ENCODE data around the gene SND1. TPM values are rescaled to one million over a fixed set of nuclear protein-coding genes. Genes with fewer than 3 reads are reported as not detected.
"Not testable (repeated sequence)": the region's sequence is repeated elsewhere in the genome, so short reads cannot be mapped to it uniquely, and the experiment has no call there.

SND1 gene
- total RNA-seq, 2 donors from 2014 or later, result 131 to 135 TPM

DNA sequence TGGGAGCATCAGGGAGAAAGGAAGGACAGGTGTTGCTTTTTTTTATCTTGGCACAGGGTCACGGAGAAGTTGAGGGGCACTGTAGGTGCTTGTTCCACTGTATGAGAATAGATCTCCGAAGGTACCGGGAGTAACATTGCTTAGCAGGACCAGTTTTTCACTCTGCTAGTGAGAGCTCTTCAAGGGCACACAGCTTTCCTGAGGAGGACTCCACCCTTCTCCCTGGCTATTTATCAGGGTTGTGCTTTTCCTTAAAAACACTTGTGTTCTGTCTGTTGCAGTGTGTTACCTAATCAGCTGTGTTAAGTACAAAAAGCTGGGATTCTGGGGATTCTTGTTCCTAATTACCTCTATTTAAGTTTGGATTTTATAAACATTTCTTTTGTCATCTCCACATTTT is 160.5 kb downstream of the SND1 start:
- no peak for DNase-seq (ENCODE audit: low spot score)
- intact Hi-C loops (cut with DNase I), result no loop called here

DNA sequence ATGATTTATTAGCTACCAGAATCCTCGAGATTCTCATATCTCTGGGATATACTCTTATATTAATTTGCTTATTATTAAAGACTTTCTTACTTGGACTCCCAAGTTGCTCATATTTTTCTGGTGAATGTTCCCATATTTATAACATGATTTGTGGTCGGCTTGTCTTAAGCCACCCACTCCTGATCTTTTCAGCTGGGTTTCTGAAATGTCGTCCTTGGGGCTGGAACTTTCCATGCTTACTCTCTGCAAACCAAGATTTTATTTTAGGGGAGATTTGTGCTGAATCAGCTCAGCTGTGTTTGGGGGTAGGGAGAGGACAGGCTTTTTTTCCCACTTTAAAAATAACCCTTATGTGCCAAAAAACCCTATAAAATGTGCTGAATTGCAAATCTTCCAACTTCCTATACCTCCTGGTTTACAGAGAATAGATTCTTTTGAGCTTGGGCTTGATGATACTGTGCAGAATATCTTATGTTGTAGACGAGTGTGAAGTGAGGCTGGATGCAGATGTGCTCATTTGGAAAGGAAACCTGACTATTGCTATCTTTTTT is 162.1 kb downstream of the SND1 start:
- DNase-seq (ENCODE audit: low spot score), result no peak
- intact Hi-C loops (cut with DNase I), result no loop called here

DNA sequence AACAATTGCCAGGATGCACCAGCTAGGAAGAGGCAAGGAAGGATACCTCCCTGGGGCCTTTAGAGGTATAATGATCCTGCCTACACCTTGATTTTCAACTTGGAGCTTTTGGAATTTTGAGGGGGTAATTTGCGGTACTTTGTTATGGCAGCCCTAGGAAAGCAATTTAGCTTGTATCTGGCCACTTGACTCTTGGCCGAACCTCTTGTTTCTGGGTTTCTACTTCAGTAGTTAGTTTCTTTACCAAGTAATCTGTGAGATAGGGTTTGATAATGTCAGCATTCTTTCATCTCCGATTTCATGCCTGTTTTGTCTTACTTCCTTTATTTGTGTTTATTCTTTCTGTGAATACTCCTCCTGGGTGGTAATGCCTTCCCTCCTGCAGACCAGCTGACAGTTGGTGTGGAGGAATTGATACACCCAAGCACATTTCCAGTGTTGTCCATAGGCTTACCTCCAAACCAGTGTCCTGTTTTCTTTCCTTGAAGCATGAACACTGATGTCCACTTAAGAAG is 163.7 kb downstream of the SND1 start:
- intact Hi-C loops (cut with DNase I), result no loop called here
- no peak for DNase-seq (ENCODE audit: low spot score)

DNA sequence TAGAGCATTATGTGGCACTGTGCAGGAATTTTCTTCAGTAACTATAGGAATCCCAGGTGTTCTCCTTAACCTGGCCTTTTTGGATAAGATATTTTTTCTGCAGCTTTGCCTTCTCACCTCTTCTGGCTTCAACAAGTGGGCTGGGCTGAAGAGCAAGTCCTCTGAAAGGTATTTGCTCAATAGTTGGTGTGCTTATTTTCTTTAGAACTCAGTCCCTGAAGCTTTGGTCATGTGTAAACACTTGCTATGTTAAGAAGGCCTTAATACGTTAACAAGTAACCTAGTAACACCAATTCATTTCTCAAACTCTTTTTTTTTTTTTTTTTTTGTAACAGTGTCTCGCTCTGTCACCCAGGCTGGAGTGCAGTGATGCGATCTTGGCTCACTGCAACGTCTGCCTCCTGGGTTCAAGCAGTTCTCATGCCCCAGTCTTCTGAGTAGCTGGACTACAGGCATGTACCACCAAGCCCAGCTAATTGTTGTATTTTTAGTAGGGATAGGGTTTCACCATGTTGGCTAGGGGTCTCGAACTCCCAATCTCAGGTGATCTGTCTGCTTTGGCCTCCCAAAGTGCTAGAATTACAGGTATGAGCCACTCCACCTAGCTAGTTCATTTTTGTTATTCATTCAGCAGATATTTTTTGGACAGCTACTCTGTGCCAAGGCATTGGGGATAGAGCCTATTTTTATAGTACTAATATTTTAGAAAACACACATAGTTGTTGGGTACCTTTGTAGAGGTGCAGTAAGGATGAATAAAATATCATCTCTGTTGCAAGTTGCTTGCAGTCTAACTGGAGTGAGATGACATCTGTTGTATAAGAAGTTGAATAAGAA is 164.6 kb downstream of the SND1 start:
- intact Hi-C loops (cut with DNase I), result no loop called here
- no peak for DNase-seq (ENCODE audit: low spot score)

DNA sequence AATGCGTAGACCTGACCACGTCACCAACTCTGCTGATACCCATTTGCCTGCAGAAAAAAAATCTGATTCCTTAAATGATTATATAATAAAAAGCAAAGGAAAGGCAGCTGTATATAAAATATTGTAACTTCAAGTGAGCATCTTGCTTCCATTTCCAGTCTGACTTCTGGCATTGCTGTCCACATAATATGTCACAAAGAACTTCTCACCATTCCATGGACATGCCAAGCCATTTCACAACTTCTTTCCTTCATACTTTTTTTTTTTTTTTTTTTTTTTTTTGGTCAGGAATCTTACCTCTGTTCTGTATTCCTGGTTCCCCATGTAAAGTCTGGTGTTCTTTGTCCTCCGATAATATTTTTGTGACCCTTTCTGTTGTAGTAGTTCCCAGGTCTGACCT is 165.5 kb downstream of the SND1 start:
- DNase-seq (ENCODE audit: low spot score), result no peak
- intact Hi-C loops (cut with DNase I), result no loop called here

DNA sequence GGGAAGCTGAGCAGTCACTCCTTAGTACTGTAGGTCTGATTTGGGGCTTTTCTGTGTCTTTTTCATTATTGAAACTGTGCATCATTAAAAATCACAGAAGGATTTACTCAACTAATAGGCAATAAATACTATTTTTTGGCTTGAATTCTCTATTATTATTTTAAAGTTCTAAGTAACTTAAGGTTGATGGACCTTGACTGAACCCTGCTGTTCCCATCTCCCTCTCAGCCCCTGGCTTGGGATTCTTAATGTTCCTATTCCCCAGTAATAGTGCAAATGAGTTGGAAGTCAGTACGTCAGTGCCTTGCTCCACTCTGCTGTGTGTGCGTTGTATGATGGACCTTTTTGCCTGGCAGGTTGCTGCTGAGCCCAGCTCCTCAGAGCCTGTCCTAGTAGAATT is 166.3 kb downstream of the SND1 start:
- DNase-seq (ENCODE audit: low spot score), result no peak
- intact Hi-C loops (cut with DNase I), result no loop called here

DNA sequence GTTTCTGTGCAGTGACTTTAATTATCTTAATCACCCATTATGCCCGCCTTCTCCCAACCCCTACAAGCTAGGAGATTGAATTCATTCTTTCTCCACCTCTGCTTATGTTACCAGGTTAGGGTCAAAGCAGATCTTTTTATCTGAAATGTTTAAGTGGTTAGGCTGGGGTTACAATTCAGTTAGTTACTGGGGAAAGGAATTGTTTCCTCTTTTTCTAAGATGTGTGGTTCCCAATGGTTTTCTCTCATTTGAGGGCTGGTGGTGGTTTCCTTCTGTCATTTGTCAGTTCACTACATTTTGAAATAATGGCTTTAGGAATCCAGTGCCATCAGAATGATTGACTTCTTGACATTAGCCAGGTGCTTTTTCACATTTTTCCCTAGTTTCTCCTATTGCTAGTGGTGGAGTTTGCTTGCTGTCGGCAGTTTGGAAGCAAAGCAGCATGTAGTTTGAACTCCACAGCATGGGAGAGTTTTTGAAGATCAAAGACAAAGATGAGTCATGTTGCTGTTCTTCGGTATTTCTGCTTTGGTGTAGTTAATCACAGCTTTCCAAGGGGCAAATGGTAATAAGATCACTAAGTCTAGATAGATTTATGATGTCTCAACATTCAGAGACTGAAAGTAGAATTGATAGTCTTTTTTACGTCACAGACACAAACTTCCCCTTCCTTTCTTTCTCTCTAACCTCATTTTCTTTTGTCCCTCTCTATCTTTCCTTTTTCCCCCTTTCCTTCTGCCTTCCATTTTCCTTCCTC is 168.2 kb downstream of the SND1 start:
- no peak for DNase-seq (ENCODE audit: low spot score)
- intact Hi-C loops (cut with DNase I), result no loop called here

DNA sequence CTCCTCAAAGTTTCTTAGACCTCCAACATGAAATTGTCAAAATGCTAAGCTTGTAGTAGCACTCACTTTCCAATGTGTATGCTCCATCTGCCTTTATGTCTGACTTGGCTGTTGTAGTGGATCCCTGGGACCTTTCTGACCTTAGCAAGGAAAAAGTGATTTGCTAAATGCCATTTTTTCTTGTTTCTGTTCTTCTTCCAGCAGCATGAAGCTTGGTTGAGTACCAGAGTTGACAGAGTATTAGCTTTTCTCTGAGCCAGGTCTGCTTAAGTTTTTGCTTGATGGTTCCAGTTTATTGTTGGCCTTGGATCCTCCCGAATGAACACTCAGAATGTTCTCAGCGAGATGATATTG is 168.7 kb downstream of the SND1 start:
- DNase-seq (ENCODE audit: low spot score), result no peak
- intact Hi-C loops (cut with DNase I), result no loop called here

DNA sequence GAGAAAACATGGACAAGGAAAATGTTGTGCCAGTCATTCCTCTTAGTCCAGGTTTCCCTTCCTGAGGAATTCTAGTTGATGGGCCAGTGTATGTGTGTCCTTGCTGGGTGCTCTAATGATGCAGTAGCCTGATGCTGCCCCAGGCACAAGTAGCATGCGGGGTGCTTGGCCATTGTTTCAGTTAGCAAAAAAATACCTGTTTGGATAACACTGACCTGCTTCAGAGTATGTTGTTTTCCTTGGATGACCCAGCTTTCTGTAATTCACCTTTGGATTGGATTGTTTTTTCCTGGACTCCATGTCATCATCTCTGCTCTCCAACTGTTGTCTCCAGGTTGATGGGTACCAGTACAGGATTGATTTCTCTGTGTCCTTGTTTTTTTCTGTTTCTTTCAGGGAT is 169.2 kb downstream of the SND1 start:
- intact Hi-C loops (cut with DNase I), result no loop called here
- DNase-seq (ENCODE audit: low spot score), result no peak

DNA sequence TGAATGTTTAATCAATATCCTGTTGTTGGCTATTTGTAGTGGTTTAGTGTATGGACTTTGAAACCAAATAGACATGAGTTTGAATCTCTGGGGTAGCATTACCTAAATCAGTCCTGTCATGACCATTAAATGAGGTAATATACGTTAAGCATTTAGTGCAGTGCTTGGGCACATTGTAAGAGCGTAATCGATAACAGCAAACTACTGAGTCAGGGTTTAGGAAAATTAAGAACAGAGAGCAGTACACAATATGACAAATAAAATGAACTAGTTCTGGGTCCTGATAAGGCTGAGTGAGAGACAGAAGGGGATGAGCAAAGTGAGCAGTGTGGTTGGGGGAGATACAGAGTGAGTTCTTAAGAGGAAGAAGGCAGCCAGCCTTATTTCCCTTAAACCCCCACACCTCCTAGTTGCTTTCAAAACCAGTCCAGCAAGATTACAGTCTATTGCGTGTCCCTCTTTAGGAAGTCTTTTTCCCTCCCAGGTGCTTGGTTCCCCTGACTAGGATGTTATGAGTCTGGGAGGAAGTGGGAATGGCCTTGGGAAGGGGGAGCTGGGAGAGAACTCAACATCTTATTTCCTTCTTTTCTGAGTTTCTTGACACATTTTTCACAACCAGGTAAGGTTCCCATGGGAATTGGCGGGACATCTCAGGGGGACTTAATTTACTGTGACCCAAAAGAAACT is 171.0 kb downstream of the SND1 start:
- DNase-seq (ENCODE audit: low spot score), result no peak
- intact Hi-C loops (cut with DNase I), result no loop called here

DNA sequence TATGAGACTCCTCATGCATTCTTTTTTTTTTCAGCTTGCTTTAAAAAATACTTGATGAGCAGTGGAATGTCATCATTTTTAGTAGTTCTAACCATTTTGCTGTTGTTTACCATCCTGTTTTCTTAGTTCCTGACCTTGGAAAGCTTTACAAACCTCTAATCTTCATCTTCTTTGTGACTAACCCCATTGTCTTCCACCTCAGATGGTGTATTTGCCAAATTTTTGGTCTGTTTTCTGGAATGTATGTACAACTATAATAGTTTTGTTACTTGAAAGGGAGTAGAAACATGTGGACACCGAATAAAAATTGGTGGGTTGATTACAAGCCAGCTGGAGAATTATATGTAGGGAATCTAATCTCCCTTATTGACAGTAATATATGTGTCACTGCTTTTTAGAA is 172.7 kb downstream of the SND1 start:
- intact Hi-C loops (cut with DNase I), result no loop called here
- no peak for DNase-seq (ENCODE audit: low spot score)

DNA sequence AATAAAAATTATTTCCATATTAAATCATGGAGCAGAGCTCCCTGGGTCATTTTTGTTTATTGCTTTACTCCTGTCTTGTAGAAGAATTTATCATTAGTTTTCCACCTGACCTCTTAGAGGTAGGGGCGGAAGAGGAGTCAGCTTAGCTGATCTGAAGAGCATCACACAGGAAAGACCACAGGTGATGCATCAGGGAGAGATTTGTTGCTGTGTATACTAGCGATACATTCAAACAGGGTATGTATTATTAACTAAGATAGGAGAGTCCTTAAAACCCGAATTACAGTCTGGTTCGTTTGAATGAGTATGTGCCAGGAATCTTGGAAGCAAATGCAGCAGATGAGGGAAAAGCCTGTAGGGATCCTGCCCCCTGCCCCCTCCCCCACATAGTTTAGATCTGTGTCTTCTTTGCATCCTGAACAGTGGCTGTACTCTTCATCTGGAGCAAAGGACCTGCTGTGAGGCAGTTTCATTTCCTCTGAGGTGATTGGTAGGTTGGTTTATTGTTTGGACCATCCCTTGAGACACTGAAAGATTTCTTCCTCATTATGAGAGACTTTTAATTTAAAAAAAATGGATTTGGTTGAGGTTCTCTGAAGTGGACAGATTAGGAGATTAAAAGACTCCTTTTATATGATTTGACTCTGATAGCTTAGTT is 177.0 kb downstream of the SND1 start:
- DNase-seq (ENCODE audit: low spot score), result no peak
- intact Hi-C loops (cut with DNase I), result no loop called here

DNA sequence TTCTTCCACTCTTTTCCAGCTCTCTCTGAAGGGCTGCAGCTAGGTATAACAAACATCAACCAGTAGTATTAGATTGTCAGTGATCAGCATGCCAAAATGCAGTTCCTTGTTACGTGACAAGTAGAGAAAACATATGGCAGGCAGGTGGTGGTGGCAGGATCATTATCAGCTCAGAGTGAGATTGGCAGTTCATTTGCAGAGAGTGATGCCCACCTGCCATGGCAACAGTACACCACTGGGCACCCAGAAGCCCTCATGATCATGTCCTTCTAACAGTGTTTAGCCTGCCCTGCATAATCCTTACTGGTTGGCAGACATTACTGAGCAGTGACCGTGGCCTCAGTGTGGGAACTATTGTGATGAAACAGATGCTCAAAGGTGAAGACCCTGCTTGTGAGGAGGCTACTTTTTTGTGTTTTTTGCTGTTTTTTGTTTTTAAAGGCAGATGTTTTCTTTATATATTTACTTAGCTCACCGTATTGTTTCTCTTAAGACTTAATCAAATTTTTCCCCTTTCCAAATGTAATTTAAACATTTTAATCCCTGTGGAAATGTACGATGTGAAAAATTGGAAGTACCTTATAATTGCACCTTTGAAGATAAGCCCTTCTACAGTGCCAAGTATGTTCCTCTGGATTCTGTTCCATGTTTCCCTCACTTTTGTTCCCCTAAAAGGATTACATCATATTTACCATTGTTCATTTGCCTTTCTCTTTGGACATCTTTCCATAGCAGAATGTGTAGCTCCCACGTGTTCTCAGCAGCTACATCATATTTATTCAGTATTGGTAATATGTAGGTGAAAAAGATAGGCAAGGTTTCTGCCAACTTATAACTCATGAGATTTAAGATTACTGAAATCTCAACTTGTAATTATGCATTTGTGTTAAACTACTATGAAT is 179.6 kb downstream of the SND1 start:
- intact Hi-C loops (cut with DNase I), result no loop called here
- no peak for DNase-seq (ENCODE audit: low spot score)

DNA sequence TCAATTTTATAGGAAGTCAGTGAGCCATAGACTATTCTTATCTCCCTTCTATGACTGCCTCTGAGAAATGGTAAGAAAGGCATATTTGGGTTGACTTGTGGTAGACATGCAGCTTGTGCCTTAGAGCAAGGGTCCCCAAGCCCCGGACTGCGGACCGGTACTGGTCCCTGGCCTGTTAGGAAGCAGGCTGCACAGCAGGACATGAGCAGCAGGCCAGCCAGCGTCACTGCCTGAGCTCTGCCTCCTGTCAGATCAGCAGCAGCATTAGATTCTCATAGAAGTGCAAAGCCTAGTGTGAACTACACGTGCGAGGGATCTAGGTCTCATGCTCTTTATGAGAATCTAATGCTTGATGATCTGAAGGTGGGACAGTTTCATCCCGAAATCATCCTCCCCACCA is 180.6 kb downstream of the SND1 start:
- intact Hi-C loops (cut with DNase I), result no loop called here
- DNase-seq (ENCODE audit: low spot score), result no peak

DNA sequence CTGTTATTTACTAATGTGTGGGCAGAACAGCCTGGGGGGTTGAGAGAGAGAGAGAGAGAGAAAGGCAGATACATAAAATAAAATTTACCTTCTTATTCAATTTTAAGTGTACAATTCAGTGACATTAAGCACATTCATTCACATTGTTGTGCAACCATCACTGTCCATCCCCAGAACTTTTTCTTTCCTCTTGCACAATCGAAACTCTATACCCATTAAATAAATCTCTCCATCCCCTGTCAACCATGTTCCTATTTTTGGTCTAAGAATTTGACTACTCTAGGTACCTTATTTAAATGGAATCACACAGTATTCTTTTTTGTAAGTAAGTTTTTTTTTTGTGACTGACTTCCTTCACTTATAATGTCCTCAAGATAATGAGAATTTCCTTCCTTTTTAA is 181.6 kb downstream of the SND1 start:
- DNase-seq (ENCODE audit: low spot score), result no peak
- intact Hi-C loops (cut with DNase I), result no loop called here

DNA sequence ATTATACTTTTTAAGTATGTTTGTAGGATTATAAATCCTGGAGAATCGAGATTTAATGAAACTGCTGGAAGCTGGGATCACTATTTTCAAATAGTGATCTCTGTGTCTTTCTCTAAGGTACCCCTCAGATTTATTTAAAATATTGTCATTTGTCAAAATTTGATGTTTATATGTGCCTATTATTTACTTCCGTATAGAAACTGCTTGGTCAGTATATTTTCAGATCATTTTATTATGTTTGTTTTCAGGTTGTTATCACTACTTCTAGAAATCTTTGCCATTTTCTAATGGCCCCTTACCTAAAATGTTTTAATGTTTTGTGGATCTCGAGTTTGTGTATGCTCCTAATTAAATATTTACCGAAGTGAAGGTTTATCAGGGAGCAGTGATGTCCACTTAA is 183.7 kb downstream of the SND1 start:
- DNase-seq (ENCODE audit: low spot score), result no peak
- intact Hi-C loops (cut with DNase I), result no loop called here

DNA sequence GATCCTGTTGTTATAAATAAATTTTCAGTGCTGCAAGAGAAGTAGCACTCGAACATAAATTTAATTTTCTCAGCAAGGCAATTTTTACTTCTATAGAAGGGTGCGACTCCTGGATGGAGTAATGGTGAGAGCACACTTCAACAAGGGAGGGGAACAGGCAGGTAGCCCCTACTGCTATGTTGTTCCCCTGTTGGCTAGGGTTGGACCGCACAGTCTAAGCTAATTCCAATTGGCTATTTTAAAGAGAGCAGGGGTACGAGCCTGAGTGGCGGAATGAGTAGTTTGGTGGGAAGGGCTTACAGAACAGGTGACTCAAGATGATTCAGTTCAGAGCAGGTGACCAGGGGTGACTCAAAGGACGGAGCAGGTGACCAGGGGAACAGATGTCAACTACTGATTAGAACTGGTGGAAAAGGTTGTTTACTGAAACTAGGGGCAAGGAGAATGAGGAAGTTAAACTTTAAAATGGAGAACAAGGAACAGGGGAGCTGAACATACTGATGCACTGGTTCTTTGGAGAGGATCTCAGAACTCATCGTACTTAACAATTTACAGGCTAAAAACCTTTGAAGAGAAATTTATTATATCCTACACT is 185.9 kb downstream of the SND1 start:
- intact Hi-C loops (cut with DNase I); DNase-seq (ENCODE audit: low spot score): not testable (repeated sequence)

DNA sequence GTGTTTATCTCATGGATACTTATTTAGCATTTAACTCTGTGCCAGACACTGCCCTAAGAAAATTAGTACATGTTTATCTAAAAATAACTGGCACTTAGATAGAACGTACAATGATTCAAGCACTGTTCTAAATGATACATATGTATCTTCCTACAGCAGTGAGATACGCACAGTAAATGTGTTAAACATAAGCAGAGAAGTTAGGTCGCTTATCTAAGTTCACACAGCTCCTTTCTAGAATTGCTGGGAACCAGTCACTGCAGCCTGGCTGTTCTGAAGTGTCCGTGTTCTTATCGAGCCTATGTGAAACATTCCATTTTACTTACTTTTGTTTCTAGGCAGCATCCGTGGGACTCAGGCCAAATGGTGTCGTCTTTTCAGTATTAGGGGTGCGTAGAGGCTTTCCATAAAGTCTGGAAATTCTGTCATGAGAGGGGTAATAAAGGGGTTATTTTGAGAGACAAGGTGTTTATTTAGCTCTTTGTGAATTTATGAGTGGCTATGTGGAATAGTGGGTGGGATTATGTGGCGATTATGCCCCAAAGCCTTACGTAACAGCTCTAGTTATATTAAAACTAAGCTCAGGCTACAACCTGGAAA is 186.9 kb downstream of the SND1 start:
- DNase-seq (ENCODE audit: low spot score), result no peak
- intact Hi-C loops (cut with DNase I), result no loop called here

All from posterior vena cava (tissue), 2 donors.